GM19043 (cell line): Measurements from ENCODE around the gene TIAM2.
"Not testable (repeated sequence)": the region's sequence is repeated elsewhere in the genome, so short reads cannot be mapped to it uniquely, and the experiment has no call there.

Experiments
- ATAC-seq: cut with Tn5 transposase; IDR thresholded peaks from one replicate; pipeline ENCODE4 v1.9.1; 2021; ENCODE audit warnings: low read depth; ENCODE audit not compliant: unreplicated experiment

The TIAM2 gene

GRCh38 chr6:155154158-155154830, 159.2 kb downstream of the TIAM2 start:
- no peak for ATAC-seq

- ATAC-seq, result no peak
Observed at GRCh38 chr6:155155787-155156447, 160.8 kb downstream of the TIAM2 start.

GRCh38 chr6:155157101-155157500, 162.0 kb downstream of the TIAM2 start:
- no peak for ATAC-seq

GRCh38 chr6:155158030-155158843, 163.1 kb downstream of the TIAM2 start:
- ATAC-seq, result no peak

- ATAC-seq, result no peak
Observed at GRCh38 chr6:155162682-155163081, 167.6 kb downstream of the TIAM2 start.

GRCh38 chr6:155163601-155164000, 168.5 kb downstream of the TIAM2 start:
- ATAC-seq, result no peak

- no peak for ATAC-seq
Observed at GRCh38 chr6:155165029-155165710, 170.1 kb downstream of the TIAM2 start.

- ATAC-seq, result no peak
Observed at GRCh38 chr6:155170519-155170918, 175.4 kb downstream of the TIAM2 start.

- ATAC-seq, result peak; percentile 67
Observed at GRCh38 chr6:155171109-155171746, 176.1 kb downstream of the TIAM2 start.

DNA sequence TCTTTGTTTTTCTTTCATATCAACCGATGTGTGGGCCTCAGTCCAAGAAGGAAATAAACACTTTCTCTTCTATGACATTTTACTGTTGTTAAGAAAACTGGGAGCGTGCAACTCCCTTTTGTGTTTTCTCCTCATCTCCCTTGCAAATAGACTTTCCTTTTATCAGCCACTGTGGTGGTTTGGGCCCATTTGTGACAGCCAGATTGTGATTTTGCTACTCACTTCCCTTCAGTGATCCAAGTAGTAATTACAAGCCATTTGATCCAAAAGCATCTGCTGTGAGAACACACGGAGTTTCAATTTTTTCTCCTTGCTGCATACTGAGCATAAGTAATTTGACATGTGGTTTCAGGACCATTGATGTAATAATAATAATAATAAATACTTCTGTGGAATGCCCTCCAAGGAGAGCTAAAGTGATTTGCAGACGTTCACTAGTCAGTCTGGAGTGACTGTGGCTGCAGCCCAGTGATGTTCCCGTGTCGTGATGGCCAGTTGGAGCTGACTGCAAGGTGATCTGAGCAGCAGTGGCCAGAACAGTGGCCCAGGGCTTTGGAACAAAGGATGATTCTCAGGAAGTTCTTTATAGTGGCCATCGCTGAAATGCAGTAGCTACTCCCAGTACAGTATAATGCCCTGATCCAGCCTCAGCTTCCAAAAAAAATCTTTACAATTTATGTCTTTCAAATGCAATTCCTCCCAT, 176.8 kb downstream of the TIAM2 start:
- ATAC-seq, result no peak

- ATAC-seq, result no peak
Observed at GRCh38 chr6:155173488-155173887, 178.4 kb downstream of the TIAM2 start.

- peak; percentile 49 for ATAC-seq
Observed at GRCh38 chr6:155174576-155175211, 179.6 kb downstream of the TIAM2 start.

- no peak for ATAC-seq
Observed at GRCh38 chr6:155177363-155177961, 182.3 kb downstream of the TIAM2 start.

GRCh38 chr6:155181498-155181897, 186.4 kb downstream of the TIAM2 start:
- ATAC-seq, result peak; percentile 65

- no peak for ATAC-seq
Observed at GRCh38 chr6:155182103-155182502, 187.0 kb downstream of the TIAM2 start.

DNA sequence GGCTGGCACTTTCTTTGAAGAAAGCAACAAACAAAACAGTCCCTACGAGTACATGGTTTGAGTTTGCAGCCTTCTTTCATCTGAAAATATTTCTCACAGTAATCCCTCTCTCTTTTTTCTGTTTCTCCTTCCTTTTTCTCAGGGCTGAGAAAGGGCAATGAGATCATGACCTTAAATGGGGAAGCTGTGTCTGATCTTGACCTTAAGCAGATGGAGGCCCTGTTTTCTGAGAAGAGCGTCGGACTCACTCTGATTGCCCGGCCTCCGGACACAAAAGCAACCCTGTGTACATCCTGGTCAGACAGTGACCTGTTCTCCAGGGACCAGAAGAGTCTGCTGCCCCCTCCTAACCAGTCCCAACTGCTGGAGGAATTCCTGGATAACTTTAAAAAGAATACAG, 188.0 kb downstream of the TIAM2 start:
- no peak for ATAC-seq

DNA sequence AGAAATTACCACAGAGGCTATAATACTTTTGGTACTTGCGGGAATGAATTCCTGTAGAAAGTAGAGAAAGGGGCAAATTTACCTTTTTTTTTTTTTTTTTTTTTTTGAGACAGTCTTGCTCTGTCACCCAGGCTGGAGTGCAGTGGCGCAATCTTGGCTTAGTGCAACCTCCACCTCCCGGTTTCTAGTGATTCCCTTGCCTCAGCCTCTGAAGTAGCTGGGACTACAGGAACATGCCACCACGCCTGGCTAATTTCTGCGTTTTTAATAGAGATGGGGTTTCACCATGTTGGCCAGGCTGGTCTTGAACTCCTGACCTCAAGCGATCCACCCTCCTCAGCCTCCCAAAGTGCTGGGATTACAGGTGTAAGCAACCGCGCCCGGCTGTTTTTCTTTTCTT, 189.9 kb downstream of the TIAM2 start:
- not testable (repeated sequence) for ATAC-seq

DNA sequence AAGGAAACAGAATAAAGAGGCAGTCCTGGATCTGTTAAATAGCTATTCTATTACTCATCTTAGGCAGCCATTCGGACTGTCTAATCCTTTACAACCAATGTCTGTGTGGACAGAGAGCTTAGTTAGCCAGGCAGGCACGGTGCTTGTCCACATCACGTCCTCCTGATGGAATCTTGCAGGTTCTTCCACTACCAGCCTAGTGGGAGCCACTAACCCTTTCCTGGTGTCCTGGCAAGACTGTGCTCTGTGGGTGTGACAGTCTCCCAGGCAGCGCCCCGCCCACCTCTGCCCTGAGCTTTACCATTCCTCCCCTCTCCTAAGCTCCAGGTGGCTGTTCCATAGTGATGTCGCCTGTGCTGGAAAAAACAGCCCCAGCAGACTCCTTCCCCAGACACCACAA, 190.4 kb downstream of the TIAM2 start:
- ATAC-seq, result no peak

DNA sequence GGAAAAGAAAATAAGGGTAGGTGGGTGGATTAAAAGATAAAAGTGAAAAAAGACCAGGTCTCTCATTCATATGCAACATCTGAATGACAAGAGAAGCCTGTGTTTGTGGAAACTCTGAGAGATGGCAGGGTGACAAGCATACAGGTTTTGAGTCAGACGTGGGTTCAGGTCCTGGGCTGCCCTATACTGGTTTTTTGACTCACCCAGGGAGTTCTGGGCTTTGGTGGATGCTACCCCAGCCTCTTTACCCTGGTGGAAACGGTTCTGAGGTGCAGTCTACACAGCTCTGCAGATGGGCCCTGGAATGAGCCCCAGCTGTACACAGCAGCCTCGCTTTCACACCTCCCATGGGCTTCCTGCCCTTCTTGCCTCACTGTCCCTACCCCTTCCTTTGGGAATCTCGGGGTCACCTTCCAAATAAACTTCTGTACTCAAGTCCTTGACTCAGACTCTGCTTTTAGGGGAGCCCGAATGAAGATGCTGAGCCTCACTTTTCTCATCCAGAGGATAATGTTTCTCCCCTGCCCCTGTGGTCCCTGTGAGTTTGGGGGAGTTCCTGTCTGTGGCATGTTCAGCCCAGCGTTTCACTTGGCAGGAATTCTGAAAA, 191.0 kb downstream of the TIAM2 start:
- ATAC-seq, result no peak
